ENCODE measurements around the gene MAK. TPM values are rescaled to one million over a fixed set of nuclear protein-coding genes. Genes with fewer than 3 reads are reported as not detected.

The MAK gene
- total RNA-seq, 4 donors from 2014 or later = 0.59 to 0.90 TPM; not detected in 2

- TF ChIP-seq POLR2A (IDR thresholded peaks at IDR 0.05) (no peak), EP300 (IDR thresholded peaks at IDR 0.05) (no peak)
- TF ChIP-seq, protein P1, sequence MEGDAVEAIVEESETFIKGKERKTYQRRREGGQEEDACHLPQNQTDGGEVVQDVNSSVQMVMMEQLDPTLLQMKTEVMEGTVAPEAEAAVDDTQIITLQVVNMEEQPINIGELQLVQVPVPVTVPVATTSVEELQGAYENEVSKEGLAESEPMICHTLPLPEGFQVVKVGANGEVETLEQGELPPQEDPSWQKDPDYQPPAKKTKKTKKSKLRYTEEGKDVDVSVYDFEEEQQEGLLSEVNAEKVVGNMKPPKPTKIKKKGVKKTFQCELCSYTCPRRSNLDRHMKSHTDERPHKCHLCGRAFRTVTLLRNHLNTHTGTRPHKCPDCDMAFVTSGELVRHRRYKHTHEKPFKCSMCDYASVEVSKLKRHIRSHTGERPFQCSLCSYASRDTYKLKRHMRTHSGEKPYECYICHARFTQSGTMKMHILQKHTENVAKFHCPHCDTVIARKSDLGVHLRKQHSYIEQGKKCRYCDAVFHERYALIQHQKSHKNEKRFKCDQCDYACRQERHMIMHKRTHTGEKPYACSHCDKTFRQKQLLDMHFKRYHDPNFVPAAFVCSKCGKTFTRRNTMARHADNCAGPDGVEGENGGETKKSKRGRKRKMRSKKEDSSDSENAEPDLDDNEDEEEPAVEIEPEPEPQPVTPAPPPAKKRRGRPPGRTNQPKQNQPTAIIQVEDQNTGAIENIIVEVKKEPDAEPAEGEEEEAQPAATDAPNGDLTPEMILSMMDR (IDR thresholded peaks at IDR 0.05) = no peak
- peaks cover 9 to 36% (median 24%) of the 10 kb centered on the region in 4 donors for H3K4me1 ChIP-seq
- no peak overlapping the region for H3K27ac ChIP-seq
- 67 to 68% methylated on average over 2 of the region's 2 CpGs for WGBS, 2 donors
- H3K27me3 ChIP-seq = no peaks in the 10 kb centered on the region
- DNase-seq (ENCODE audit: low spot score in 2 of 2) = no peak
- peaks cover 0 to 49% (median 7%) of the 10 kb centered on the region in 3 donors for H3K36me3 ChIP-seq
- H3K9me3 ChIP-seq = no peaks in the 10 kb centered on the region
- no peak overlapping the region for H3K4me3 ChIP-seq
These were observed 88.6 kb downstream of the MAK start for GRCh38 chr6:10749734-10750133.

GRCh38 chr6:10747251-10747972 lies 90.9 kb downstream of the MAK start, which contains the start of gene TMEM14B:
TSS of gene TMEM14B (plus strand) at chr6:10747805. CDS start at chr6:10749246, 1,441 bp downstream.
- H3K36me3 ChIP-seq = peaks cover 0 to 41% (median 0%) of the 10 kb centered on the region in 3 donors
- H3K27ac ChIP-seq = peak within 1 kb of the TSS; percentile 69 to 89 (median 84)
- no peaks in the 10 kb centered on the region for H3K9me3 ChIP-seq
- 2% methylated on average over 31 of the region's 52 CpGs for WGBS, 2 donors
- H3K27me3 ChIP-seq = no peaks in the 10 kb centered on the region
- peak; percentile 99 for DNase-seq (ENCODE audit: low spot score in 2 of 2)
- TF ChIP-seq POLR2A (IDR thresholded peaks at IDR 0.05) (peak in 1 of 2 donors; percentile 71), EP300 (IDR thresholded peaks at IDR 0.05) (peak; percentile 87 to 96)
- TF ChIP-seq, protein P1 (IDR thresholded peaks at IDR 0.05) = peak in 1 of 5 experiments; percentile 41
- peaks cover 9 to 36% (median 24%) of the 10 kb centered on the region in 4 donors for H3K4me1 ChIP-seq
- peak within 1 kb of the TSS; percentile 64 to 76 (median 74) for H3K4me3 ChIP-seq

GRCh38 chr6:10746915-10747250 lies 91.5 kb downstream of the MAK start:
- Histone ChIP-seq H3K27me3 (no peaks in the 10 kb centered on the region), H3K27ac (peak overlapping the region in 3 of 4 donors; percentile 80 to 89 (median 88)), H3K9me3 (no peaks in the 10 kb centered on the region), H3K4me1 (peaks cover 9 to 36% (median 24%) of the 10 kb centered on the region in 4 donors), H3K36me3 (peaks cover 0 to 42% (median 0%) of the 10 kb centered on the region in 3 donors), H3K4me3 (peak overlapping the region; percentile 64 to 76 (median 74))
- 51 to 57% methylated on average over 9 of the region's 9 CpGs for WGBS, 2 donors
- TF ChIP-seq, protein P1 (IDR thresholded peaks at IDR 0.05) = no peak
- TF ChIP-seq EP300 (IDR thresholded peaks at IDR 0.05) (no peak), POLR2A (IDR thresholded peaks at IDR 0.05) (no peak)
- DNase-seq (ENCODE audit: low spot score in 2 of 2) = no peak

DNA sequence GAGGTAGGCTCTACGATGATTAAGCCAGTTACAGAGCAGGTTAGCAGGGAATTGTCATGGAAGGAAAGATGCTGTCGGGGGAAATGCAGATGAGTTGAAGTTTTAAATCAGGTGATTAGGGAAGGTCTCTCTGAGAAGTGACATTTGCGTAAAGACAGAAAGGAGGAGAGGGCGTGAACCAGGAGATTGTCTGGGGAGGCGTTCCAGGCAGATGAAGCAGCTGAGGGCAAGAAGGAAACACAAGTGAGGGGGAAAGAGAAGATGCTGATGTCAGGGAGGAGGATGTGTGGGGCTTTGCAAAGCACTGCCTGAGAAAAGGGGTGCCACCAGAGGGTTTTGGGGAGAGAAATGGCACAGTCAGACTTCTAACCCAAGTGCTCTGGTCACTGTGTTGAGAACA lies 93.2 kb downstream of the MAK start:
- 79 to 83% methylated on average over 5 of the region's 5 CpGs for whole genome bisulfite sequencing, 2 donors
- Histone ChIP-seq H3K27me3 (no peaks in the 10 kb centered on the region), H3K4me3 (no peak overlapping the region), H3K27ac (no peak overlapping the region), H3K9me3 (no peaks in the 10 kb centered on the region), H3K4me1 (peaks cover 9 to 28% (median 23%) of the 10 kb centered on the region in 4 donors), H3K36me3 (peaks cover 0 to 31% (median 0%) of the 10 kb centered on the region in 3 donors)
- TF ChIP-seq POLR2A (IDR thresholded peaks at IDR 0.05) (no peak), EP300 (IDR thresholded peaks at IDR 0.05) (no peak)
- TF ChIP-seq, protein P1 (IDR thresholded peaks at IDR 0.05) = no peak
- DNase-seq (ENCODE audit: low spot score in 2 of 2) = no peak

DNA sequence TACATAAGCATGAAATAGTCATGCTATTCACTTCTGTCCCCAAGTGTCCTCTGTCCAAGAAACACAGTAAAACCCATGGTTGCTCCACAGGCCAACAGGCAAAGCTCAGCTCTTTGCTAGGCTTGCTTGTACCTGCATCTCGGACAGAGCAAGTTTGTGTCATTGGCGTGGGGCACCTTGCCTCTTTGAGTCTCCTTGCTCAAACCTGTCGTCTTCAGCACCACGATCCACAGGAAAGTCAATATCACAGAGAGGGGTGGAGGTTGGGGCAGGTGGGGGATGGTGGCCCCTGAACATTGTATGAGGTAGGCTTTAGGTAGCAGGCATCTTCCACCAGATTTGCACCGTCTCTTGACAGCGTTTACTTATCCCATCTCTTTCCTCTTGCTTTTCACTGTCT lies 94.8 kb downstream of the MAK start:
- TF ChIP-seq, protein P1 (IDR thresholded peaks at IDR 0.05) = no peak
- TF ChIP-seq POLR2A (IDR thresholded peaks at IDR 0.05) = no peak
- TF ChIP-seq EP300 (IDR thresholded peaks at IDR 0.05) = no peak
- WGBS, 2 donors = 85 to 88% methylated on average over 6 of the region's 6 CpGs
- peaks cover under 1 to 12% (median 8%) of the 10 kb centered on the region in 4 donors for H3K4me1 ChIP-seq
- no peak overlapping the region for H3K4me3 ChIP-seq
- no peaks in the 10 kb centered on the region for H3K27me3 ChIP-seq
- DNase-seq (ENCODE audit: low spot score in 2 of 2) = no peak
- peaks cover 0 to 34% (median 0%) of the 10 kb centered on the region in 3 donors for H3K36me3 ChIP-seq
- H3K27ac ChIP-seq = no peak overlapping the region
- no peaks in the 10 kb centered on the region for H3K9me3 ChIP-seq

Measured in tibial nerve (tissue), 4 donors.